GM21529 (cell line): ENCODE data around the gene PLA2G4D.

Experiments used
- ATAC-seq: cut with Tn5 transposase; IDR thresholded peaks from one replicate; pipeline ENCODE4 v1.9.1; 2021; ENCODE audit not compliant: unreplicated experiment

PLA2G4D gene

DNA sequence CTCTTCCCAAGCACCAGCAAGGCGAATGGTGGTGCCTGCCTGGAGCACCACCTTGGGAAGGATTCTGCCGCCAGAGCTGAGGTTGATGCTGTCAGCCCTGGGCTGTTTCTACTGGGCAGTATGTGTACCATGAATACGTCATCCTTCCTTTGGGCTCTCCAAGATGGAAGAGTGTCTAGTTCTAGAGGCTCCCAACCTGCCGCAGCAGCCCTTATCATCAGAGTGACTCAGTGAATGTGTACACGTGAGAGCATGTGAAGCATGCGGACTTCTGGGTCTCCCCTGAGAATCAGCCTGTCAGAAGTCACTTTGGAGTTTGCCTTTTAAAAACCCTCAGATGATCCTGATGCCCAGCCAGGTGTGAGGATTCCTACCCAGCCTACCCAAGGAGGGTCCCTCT lies 20.9 kb downstream of the PLA2G4D start:
- ATAC-seq = no peak

DNA sequence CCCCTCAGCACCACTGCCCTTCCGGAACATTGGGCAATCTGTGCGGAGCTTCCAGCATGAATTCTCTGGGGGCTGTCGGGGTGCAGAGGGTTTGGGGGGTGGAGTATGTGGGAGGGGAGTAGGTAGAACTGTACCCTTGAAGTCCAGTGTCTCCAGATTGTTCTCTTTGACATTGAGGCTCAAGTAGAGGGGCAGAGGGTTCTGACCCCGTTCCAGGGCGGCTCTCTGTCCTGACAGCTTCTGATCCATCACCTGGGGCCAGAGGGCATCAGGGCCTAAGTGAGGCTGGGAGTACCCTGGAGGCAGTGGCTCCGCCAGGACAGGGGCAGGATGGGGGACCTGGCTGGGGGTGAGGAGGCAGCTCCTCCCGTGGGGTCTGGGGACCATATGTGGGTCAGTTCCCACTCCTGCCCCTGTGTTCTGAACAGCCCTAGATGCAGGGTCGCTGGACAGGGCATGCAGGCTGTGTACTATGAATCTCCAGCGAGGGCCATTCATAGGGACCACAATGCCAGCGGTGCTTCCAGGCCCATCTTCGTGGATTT lies 22.1 kb downstream of the PLA2G4D start:
- ATAC-seq = no peak

DNA sequence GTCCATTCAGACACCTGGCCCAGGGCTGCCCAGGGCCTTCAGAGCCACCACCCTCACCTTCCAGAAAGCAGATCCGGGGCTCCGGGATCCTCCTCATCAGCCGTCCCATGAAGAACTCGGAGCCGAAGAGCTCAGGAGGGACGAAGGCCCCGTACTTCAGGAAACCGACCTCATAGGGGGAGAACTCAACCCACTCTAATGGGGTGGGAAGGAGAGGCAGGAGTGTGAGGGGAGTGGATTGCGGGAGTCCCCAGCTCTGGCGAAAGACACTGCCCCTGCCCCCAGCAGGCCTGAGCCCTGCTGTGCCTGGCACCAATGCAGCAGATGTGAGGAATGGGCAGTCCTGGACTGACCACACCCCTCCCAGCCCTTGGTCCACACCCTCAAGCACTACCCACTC lies 22.6 kb downstream of the PLA2G4D start:
- no peak for ATAC-seq

DNA sequence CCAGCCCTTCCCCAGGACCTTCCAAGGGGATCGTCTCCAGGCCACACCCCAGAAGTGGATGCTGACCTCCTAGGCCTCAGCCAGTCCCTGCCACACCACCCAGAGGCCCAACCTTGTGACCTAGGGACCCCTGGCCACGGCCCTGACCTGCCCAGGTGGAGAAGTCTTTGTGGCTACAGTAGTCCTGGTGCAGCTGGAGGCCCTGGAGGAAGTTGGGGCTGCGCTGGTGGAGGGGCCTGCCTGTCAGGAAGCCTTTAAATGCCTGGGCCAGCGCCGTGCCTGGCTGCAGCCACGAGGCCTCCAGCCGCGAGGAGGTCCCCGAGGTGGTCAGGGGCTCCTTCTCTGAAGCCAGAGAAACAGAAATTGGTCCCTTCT lies 23.4 kb downstream of the PLA2G4D start:
- ATAC-seq = no peak

DNA sequence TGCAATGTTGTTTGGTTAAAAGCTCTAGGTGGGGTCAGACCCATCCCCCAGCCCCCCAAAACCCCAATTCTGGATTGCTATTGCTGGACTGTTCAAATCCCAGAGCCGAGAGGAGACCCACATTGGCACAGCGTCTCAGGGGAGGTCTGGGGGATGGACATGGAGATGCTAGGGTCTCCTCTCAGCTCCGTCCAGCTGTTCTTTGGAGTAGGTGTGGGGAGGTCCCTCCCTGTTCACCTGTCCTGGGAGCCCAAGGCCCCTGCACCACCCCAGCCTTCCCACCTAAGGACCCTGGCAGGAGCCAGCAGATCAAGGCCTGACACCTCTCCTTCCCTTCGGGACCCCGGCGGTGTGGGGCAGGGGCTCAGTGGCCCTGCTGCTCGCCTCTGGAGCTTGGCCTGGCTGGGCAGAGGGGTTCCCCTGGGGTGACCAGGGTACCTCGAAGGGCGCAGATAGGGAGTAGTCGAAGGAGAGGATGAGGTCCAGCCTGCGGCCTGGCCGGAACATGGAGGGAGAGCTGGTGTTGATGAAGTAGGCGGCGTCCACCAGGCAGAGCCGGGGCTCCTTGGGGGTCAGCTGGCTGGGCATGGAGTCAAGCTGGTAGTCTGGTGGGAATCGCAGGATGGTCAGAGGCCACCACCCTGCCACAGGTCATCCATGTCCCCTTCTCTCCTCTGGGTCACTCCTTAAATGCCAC lies 23.9 kb downstream of the PLA2G4D start:
- ATAC-seq = no peak

DNA sequence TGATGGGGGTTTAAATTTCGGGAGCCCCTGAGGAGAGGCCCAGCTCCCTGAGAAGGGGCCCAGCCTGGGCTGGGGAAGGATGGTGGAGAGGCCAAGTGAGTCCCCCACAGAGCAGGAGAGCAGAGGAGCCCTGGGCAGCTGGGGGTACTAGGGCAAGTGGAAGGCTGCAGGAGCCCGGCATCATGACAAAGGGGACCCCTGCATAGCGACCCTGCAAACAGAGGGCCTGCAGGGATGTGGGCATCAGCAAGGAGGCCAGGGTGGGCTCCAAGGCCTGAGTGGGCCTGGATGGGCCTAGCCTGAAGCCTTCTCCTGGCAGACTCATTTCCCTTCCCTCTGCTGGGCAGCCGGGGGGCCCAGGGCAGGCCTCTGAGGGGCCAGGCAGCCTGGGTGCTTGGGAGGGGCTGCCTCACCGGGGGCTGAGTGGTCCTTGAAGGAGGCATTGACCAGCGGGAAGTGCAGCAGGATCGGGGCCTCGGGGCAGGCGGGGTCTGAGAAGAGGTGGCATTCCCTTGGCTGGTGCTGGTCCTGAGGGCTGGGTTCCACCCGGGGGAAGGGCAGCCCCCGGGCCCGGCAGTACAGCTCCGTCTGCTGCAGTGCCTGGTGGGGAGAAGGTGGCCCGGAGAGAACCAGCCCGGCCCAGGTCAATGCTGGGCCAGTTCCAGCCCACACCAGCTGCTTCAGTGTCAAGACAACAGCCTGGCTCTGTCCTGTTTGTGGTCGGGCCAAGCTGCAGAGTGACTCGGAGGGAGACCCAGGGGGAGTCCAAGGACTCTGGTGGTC lies 24.7 kb downstream of the PLA2G4D start:
- ATAC-seq = no peak

DNA sequence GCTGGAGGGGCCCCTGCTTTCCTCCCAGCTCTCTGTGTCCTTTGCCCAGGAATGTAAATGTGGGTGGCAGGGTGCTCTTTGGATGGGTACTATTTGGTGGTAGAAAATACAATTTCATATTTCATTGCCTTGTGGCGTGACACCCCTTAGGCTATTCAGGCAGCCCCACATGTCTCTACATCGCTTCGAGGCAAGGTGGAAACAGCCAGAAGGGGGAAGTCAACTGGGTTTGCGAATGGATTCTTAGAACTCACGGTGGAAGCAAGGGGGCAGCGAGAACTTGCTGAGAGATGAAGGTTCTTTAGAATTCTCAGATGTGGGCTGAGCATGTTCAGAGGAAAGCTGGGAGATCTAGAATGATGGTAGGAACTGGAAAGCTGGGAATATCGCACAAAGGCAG lies 25.3 kb downstream of the PLA2G4D start:
- ATAC-seq = no peak

DNA sequence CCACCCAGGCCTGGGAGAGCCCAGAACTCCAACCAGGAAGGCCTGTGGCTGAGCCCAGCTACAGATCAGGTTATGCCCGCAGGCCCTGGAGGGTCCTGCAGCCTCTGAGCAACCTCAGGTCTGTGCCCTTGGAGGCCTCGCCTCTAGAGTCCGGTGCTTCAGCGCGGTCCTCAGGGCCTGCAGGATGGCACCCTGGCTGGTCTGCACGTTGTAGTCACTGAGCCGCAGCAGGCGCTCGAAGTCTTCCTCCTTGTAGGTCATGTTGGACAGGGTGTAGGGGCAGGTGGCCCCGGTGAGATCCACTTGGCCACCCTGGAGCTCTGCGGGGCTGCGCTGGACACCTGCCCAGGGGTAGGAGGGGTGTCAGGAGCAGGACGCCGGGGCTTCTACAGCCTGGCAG lies 25.8 kb downstream of the PLA2G4D start:
- no peak for ATAC-seq

DNA sequence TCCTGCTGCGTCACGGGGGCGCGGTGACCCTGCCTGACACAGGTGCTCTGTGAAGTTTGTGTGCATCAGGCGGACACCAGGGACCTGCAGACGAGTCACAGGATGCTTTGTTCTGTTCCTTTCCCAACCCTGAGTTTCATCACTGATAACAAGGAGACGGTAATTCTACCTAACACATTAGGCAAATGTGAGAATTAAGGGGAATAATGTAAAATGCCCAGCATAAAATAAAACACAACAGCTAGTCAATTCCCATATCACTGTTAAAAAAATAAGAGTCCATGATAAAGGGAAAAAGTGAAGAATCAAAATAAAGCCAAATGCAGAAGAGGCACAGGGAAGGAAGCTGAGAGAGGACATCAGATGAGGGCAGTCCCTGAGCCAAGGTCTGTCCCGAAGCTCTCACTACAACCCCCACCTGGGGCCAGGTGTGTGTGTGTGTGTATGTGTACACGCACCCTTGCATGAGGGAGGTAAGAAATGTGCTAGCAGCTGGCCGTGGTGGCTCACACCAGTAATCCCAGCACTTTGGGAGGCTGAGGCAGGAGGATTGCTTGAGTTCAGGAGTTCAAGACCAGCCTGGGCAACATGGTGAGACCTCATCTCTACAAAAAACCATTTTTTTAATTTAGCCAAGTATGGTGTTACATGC lies 27.5 kb downstream of the PLA2G4D start:
- ATAC-seq = no peak

DNA sequence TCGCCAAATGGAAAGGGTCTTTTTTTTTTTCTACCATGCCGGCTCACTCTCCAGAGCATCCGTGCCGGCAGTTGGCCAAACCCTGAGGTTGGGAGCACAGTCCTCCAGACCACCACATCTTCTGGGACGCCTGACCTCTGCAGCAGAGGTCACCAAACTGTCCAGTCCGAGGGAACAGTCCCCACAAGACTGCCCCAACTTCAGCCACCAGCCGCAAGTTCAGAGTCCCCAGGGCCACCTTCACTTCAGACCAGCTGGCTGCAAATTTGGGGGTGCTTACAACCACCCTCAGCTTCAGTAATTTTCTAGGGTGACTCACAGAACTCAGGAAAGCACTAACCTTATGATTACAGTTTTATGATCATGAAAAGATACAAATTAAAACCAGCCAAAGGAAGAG lies 28.9 kb downstream of the PLA2G4D start:
- no peak for ATAC-seq

DNA sequence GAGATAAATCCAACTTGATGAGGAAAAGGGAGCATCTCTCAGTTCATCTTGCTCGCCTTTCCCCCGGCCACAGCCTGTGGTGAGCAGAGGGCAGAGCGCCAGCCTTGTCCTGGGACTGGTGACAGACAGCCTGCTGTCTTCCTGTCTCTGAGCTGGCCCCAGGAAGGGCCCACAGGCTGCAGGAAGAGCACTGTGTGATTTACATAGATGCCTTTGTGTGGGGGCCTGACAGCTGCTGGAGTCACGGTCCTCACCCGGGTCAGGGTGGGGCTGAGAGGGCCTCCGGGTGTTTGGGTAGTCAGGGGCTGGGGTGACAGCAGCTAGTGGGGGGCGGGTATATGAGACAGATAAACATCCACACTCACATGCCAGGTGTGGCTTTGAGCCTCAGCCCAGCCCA lies 29.3 kb downstream of the PLA2G4D start:
- peak; percentile 52 for ATAC-seq

DNA sequence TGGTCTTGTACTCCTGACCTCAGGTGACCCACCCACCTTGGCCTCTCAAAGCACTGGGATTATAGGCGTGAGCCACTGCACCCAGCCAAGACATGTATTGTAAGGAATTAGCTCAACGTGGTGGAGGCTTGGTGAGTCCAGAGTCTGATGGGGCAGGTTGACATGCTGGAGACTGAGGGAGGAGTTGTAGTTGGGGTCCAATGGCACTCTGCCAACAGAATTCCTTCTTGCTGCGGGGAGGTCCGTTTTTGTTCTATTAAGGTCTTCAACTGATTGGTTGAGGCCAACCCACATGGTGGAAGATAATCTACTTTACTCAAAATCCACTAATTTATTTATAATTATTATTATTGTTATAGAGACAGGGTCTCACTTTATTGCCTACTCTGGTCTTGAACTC lies 30.1 kb downstream of the PLA2G4D start:
- no peak for ATAC-seq

DNA sequence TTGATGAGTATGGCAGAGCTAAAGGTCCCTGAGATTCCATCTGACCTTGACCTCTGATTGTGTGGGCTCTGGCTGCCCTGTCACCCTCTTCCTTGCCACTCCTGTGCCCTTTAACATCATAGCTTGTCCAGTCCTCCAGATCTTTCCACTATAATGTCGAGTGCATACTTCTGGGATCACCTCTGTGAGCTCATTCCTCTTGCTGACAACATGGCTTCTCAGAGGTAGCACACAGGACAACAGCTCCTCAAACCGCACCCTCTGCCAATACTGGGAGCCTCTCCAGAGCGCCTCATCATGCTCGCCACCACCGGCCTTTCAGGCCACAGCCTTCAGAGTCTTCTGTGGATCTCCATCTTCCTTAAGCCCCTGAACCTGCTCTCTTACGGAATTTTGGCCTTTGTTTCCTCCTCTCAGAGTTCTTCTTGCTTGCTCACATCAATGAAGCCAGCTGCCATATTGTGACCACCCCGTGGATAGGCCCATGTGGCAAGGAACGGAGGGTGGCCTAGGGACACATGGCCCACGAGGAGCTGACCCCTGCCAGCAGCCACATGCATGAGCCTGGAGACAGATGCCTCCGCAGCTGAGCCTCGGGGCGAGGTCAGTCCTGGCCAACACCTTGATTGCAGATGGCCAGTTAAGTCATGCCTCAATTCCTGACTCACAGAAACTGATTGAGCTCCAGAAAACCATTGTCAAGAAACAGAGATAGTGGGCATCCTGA lies 31.1 kb downstream of the PLA2G4D start:
- no peak for ATAC-seq

DNA sequence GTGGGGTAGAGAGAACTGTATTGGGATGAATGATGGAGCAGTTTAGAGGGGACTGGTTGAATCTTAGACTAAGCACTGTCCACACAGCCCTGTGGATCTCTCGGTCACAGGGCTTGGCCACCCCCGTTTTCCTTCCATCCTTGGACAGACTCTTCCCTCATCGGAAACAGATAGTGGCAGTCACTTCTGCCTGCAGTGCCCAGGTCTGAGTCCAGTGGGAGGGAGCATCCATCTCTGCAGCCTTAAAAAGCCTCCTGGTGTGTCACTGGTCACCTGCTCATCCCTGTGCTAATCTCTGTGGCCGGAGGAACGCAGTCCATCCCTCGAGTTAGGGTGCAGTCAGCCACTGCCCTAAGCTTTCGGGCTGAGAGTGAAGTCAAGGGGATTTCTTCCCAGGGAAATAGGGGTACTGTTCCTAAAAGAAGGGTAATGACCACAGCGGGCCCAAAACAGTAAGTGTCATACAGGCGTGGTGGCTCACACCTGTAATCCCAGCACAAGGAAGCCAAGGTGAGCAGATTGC lies 32.0 kb downstream of the PLA2G4D start:
- ATAC-seq = no peak

DNA sequence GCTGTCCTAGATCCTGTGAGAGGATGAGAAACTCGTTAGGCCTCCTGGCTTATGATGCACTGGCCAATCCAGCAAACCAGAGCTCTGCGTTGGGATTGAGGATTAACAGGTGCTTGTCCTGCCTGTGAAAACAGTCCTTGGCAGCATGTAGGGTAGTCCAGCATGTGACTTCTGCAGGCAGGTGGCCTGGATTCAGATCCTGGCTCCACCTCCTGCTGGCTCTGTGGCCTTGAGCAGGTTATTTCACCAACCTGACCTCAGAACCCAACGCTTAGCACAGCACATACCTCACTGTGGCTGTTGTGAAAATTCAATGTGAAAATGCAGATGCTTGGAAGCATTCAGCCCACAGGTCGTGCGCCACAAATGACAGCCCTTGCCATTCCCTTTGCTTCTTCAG lies 33.6 kb downstream of the PLA2G4D start:
- ATAC-seq = no peak

DNA sequence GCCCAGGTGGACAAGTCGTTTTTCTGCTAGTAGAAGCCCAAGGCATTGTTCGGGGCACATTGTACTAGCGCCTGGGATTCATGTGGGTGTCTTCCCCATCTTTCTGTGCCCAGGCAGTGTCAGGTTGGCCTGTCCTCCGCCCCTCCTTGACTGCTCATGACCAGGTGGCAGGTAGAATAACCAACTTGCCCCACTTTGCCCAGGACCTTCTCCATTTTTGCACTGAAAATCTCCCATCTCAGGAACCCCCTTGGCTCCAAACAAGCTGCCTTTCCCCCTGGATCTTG lies 33.9 kb downstream of the PLA2G4D start:
- no peak for ATAC-seq

DNA sequence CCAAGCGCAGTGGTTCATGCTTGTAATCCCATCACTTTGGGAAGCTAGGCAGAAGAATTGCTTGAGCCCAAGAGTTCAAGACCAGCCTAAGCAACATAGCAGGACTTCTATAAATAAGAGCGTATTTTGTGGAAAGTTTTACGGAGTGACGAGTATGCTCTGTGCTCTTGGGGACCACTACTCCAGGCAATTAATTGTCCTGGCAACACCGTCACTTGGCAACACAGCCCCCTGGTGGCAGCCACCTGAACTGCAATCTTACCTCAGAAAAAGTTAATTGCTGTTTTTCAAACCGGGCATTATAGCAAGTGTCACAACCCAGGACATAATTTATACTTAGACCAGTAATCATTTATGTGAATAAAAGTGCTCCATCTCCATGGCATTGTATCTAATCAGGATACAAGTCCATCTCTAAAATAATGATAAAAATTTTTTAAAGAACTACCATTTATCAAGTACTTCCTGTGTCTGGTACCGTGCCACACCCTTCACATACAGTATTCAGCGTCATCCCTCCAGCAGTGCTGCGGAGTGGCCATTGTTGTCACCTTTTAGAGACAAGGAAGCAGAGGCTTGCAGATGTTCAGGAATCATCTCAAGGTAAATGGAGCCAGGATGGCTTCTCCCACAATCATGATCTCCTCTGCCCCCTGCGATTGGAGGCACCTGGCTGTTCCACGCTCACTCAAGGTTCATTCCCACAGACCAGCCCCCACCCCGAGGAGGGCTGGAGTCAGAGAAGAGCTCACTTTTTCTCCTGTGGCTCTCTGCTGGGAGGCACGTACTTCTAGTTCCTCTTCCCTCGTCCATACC lies 34.5 kb downstream of the PLA2G4D start:
- ATAC-seq = no peak

DNA sequence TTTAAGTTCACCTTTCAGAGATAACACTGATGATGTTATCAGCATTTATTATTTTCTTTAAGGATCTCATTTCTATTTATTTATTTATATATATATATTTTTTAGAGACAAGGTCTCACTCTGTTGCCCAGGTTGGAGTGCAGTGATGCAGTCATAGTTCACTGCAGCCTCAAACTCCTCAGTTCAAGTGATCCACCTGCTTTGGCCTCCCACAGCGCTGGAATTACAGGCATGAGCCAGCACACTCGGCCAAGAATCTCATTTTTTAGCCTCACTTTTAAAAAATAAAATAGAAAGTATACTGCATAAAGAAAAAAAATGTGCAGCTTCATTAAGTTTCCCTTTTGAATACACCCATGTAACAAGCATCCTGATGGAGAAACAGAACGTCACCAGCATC lies 35.6 kb downstream of the PLA2G4D start:
- no peak for ATAC-seq

DNA sequence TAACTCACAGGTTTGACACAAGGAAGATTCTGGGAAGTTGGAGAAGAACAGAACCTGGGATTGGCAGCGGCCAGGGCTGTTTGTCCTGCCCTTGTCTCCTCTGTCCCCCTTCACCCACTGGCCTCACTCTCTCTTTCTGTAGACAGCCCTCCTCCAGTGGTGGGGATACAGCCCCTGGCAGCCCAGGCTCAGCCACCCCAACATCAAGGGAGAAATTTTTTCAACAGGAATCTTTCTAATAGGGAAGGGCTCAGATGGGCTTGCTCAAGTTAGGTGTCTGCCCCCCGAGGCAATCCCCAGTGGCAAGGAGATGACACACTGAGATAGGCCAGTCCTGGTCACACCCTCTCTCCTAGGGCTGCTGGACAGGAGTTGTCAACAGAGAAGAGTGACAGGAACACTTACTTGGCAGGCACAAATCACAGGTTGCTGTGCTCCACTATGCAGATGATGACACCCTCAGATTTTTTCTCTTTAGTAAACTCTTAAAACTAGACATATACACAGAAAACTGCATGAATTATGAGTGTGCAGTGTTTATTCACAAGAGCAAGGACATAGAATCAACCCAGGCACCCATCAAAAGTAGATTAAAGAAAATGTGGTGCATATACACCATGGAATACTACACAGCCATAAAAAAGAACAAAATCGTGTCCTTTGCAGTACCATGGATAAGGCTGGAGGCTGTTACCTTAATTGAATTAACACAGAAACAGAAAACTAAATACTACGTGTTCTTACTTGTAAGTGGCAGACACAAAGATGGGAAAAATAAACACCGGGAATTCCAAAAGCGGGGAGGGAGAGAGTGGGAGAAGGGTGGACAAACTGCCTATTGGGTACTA lies 36.3 kb downstream of the PLA2G4D start:
- ATAC-seq = no peak
